H1 (cell line): ENCODE data around the gene COQ9. TPM values are rescaled to one million over a fixed set of nuclear protein-coding genes. Genes with fewer than 3 reads are reported as not detected.

Experiments used
- CTCF ChIA-PET: fragments of 300-600 bp; sonication (Branson Sonifier 250); formaldehyde crosslinking; loops from one replicate; lab custom pipeline; 2021; ENCODE audit not compliant: partially characterized antibody; lab: Charles Lee
- POLR2A ChIA-PET: fragments of 300-600 bp; sonication (Branson Sonifier 250); formaldehyde crosslinking; loops from one replicate; lab custom pipeline; 2021; ENCODE audit warnings: inconsistent platforms; ENCODE audit not compliant: partially characterized antibody; lab: Charles Lee
- DNase-seq, 2 experiments: peaks; one replicate each; pipeline versions ENCODE4 v3.0.0 to v3.0.0-alpha.2; 2010 to 2022; ENCODE audit warnings: low spot score in 2 of 2, low read depth in 1 of 2, mixed read lengths in 1 of 2
- FAIRE-seq: peaks from 2 replicates; lab custom pipeline; 2011; peaks lifted over from hg19 to GRCh38; lab: Jason Lieb, UNC
- H2AFZ ChIP-seq: 2 replicates; pipeline ENCODE4 v1.8.1; 2012; ENCODE audit warnings: low read length, inconsistent platforms
- H2AK5ac ChIP-seq: 2 replicates; pipeline ENCODE4 v1.6.1; 2013; ENCODE audit warnings: low read depth, low read length
- H2BK120ac ChIP-seq: replicated peaks from 2 replicates; pipeline ENCODE3; 2013; ENCODE audit warnings: low read depth, low read length, inconsistent platforms
- H2BK12ac ChIP-seq: 2 replicates; pipeline ENCODE4 v1.6.1; 2013; ENCODE audit warnings: low read depth, low read length
- H2BK15ac ChIP-seq: 2 replicates; pipeline ENCODE4 v1.6.1; 2013; ENCODE audit warnings: low read length
- H2BK20ac ChIP-seq: 2 replicates; pipeline ENCODE4 v1.6.1; 2013; ENCODE audit warnings: low read length
- H2BK5ac ChIP-seq: 2 replicates; pipeline ENCODE4 v1.6.1; 2013; ENCODE audit warnings: low read depth, low read length
- H3K14ac ChIP-seq: 2 replicates; pipeline ENCODE4 v1.6.1; 2013; ENCODE audit warnings: inconsistent platforms; ENCODE audit not compliant: insufficient read length
- H3K18ac ChIP-seq: 2 replicates; pipeline ENCODE4 v1.6.1; 2013; ENCODE audit warnings: low read length; ENCODE audit errors: extremely low read depth
- H3K23ac ChIP-seq: 2 replicates; pipeline ENCODE4 v1.6.1; 2013; ENCODE audit warnings: inconsistent platforms; ENCODE audit not compliant: insufficient read length
- H3K23me2 ChIP-seq: 2 replicates; pipeline ENCODE4 v1.6.1; 2013; ENCODE audit warnings: low read depth, low read length
- H3K27ac ChIP-seq: 2 replicates; pipeline ENCODE4 v1.6.1; 2011; ENCODE audit warnings: low read depth, low read length, inconsistent platforms
- H3K27me3 ChIP-seq, 4 experiments: replicated peaks in 1 of 4; 1 replicate in 1 of 4; 2 replicates in 3 of 4; pipeline versions ENCODE4 v1.6.1 to v1.8.1; 2011 to 2013; ENCODE audit warnings: low read length in 3 of 4, mild to moderate bottlenecking in 3 of 4, inconsistent platforms in 2 of 4, mixed read lengths in 2 of 4, moderate library complexity in 1 of 4; ENCODE audit not compliant: control insufficient read depth in 3 of 4, insufficient read depth in 3 of 4; ENCODE audit errors: extremely low read depth in 1 of 4
- H3K36me3 ChIP-seq, 4 experiments: 2 replicates each; pipeline versions ENCODE4 v1.6.1 to v1.8.1; 2011 to 2013; ENCODE audit warnings: mild to moderate bottlenecking in 4 of 4, low read length in 3 of 4, moderate library complexity in 2 of 4, control low read depth in 1 of 4, inconsistent platforms in 1 of 4; ENCODE audit not compliant: insufficient read depth in 4 of 4, control insufficient read depth in 2 of 4
- H3K4ac ChIP-seq: replicated peaks from 2 replicates; pipeline ENCODE3; 2013; ENCODE audit warnings: low read length, low read depth, mixed read lengths, inconsistent platforms; ENCODE audit not compliant: insufficient read length
- H3K4me1 ChIP-seq, 4 experiments: replicated peaks in 1 of 4; 1 replicate in 1 of 4; 2 replicates in 3 of 4; pipeline versions ENCODE4 v1.6.1 to v1.8.1; 2011 to 2013; ENCODE audit warnings: low read length in 3 of 4, inconsistent platforms in 2 of 4, mixed read lengths in 1 of 4; ENCODE audit not compliant: insufficient read depth in 4 of 4, control insufficient read depth in 3 of 4
- H3K4me2 ChIP-seq, 2 experiments: 2 replicates each; pipeline versions ENCODE4 v1.6.1 to v1.8.1; 2011 to 2013; ENCODE audit warnings: low read depth in 2 of 2, low read length in 2 of 2, control low read depth in 1 of 2, inconsistent platforms in 1 of 2, mild to moderate bottlenecking in 1 of 2; ENCODE audit not compliant: insufficient read depth in 1 of 2
- H3K4me3 ChIP-seq, 4 experiments: fragments of 200-600, 300-600 bp in 1 of 4; sonication (generic), shearing (Covaris generic), sonication (Bioruptor Twin) in 1 of 4; 2 replicates each; pipeline versions ENCODE4 v1.5.1 to v1.8.1; 2011 to 2016; ENCODE audit warnings: low read length in 4 of 4, low read depth in 3 of 4, control low read depth in 2 of 4, inconsistent platforms in 2 of 4, mild to moderate bottlenecking in 2 of 4, mixed read lengths in 1 of 4, moderate library complexity in 1 of 4; ENCODE audit not compliant: insufficient read depth in 2 of 4; ENCODE audit errors: extremely low read depth in 1 of 4
- H3K56ac ChIP-seq: replicated peaks from 2 replicates; pipeline ENCODE3; 2013; ENCODE audit warnings: low read depth, mild to moderate bottlenecking, mixed read lengths, low read length, inconsistent platforms; ENCODE audit not compliant: insufficient read length
- H3K79me1 ChIP-seq: 2 replicates; pipeline ENCODE4 v1.6.1; 2013; ENCODE audit warnings: low read depth, low read length, control low read depth
- H3K79me2 ChIP-seq, 2 experiments: 2 replicates each; pipeline versions ENCODE4 v1.6.1 to v1.8.1; 2012 to 2013; ENCODE audit warnings: low read length in 2 of 2, mild to moderate bottlenecking in 2 of 2, inconsistent platforms in 1 of 2; ENCODE audit not compliant: insufficient read depth in 2 of 2, control insufficient read depth in 1 of 2
- H3K9ac ChIP-seq, 4 experiments: replicated peaks in 1 of 4; 1 replicate in 1 of 4; 2 replicates in 3 of 4; pipeline versions ENCODE4 v1.6.1 to v1.8.1; 2011 to 2013; ENCODE audit warnings: low read depth in 3 of 4, low read length in 3 of 4, control low read depth in 2 of 4, mild to moderate bottlenecking in 2 of 4, moderate library complexity in 2 of 4, inconsistent platforms in 1 of 4; ENCODE audit errors: extremely low read depth in 1 of 4
- H3K9me3 ChIP-seq, 2 experiments: 2 replicates each; pipeline versions ENCODE4 v1.6.1 to v1.8.1; 2012 to 2013; ENCODE audit warnings: mild to moderate bottlenecking in 2 of 2, moderate library complexity in 2 of 2, control low read depth in 1 of 2, inconsistent platforms in 1 of 2, low read depth in 1 of 2, low read length in 1 of 2, mixed read lengths in 1 of 2; ENCODE audit not compliant: insufficient read depth in 2 of 2
- H4K20me1 ChIP-seq, 2 experiments: replicated peaks in 1 of 2; 2 replicates each; pipeline versions ENCODE3 to v1.8.1; 2011 to 2013; ENCODE audit warnings: inconsistent platforms in 2 of 2, low read length in 2 of 2, mild to moderate bottlenecking in 1 of 2; ENCODE audit not compliant: insufficient read depth in 2 of 2, control insufficient read depth in 1 of 2
- H4K5ac ChIP-seq: 2 replicates; pipeline ENCODE4 v1.6.1; 2013; ENCODE audit warnings: low read length, low read depth, mixed read lengths, inconsistent platforms; ENCODE audit not compliant: insufficient read length
- H4K8ac ChIP-seq: 2 replicates; pipeline ENCODE4 v1.8.0; 2013; ENCODE audit warnings: mild to moderate bottlenecking, moderate library complexity, low read length, inconsistent platforms; ENCODE audit not compliant: insufficient read depth; ENCODE audit errors: extremely low read depth
- H4K91ac ChIP-seq: replicated peaks from 2 replicates; pipeline ENCODE3; 2013; ENCODE audit warnings: low read length, mixed read lengths, inconsistent platforms; ENCODE audit not compliant: insufficient read length
- BRCA1 ChIP-seq: IDR thresholded peaks from 2 replicates; pipeline ENCODE4 v1.6.1; 2012; ENCODE audit warnings: low read depth, low read length, improper control_type of control experiment
- CHD2 ChIP-seq: IDR thresholded peaks from 2 replicates; pipeline ENCODE4 v1.6.1; 2012; ENCODE audit warnings: low read length, improper control_type of control experiment
- EGR1 ChIP-seq: IDR thresholded peaks from 2 replicates; pipeline ENCODE4 v1.6.1; 2011; ENCODE audit warnings: low read depth, low read length, borderline replicate concordance
- GTF2F1 ChIP-seq: IDR thresholded peaks from 2 replicates; pipeline ENCODE4 v1.6.1; 2012; ENCODE audit warnings: low read depth, low read length, improper control_type of control experiment, borderline replicate concordance
- HDAC6 ChIP-seq: IDR thresholded peaks from one replicate; pipeline ENCODE4 v1.7.1; 2012; ENCODE audit warnings: low read depth, mild to moderate bottlenecking, inconsistent platforms, low read length, moderate library complexity
- KDM4A ChIP-seq: IDR thresholded peaks from one replicate; pipeline ENCODE4 v1.7.1; 2012; ENCODE audit warnings: low read depth, mild to moderate bottlenecking, moderate library complexity, low read length, inconsistent platforms; ENCODE audit not compliant: severe bottlenecking
- NRF1 ChIP-seq: IDR thresholded peaks from 2 replicates; pipeline ENCODE4 v1.6.1; 2011; ENCODE audit warnings: mild to moderate bottlenecking, low read depth, low read length, improper control_type of control experiment
- RNF2 ChIP-seq: fragments of 200-900, 300-1000 bp; sonication (generic); IDR thresholded peaks from 2 replicates; pipeline ENCODE4 v1.7.1; 2016; ENCODE audit warnings: borderline replicate concordance, low read depth, mild to moderate bottlenecking, antibody characterized with exemption, low read length; ENCODE audit not compliant: poor library complexity, severe bottlenecking; ENCODE audit errors: missing control alignments
- SIRT6 ChIP-seq: IDR thresholded peaks from one replicate; pipeline ENCODE4 v1.7.1; 2012; ENCODE audit warnings: low read length, inconsistent platforms
- SIX5 ChIP-seq: IDR thresholded peaks from 2 replicates; pipeline ENCODE4 v1.6.1; 2011; ENCODE audit warnings: mild to moderate bottlenecking, low read depth, low read length
- SRF ChIP-seq: IDR thresholded peaks from 2 replicates; pipeline ENCODE4 v1.6.1; 2011; ENCODE audit warnings: mild to moderate bottlenecking, low read depth, low read length, moderate library complexity
- USF2 ChIP-seq: IDR thresholded peaks from 2 replicates; pipeline ENCODE4 v1.6.1; 2011; ENCODE audit warnings: low read length, improper control_type of control experiment
- ZNF274 ChIP-seq: IDR thresholded peaks from 2 replicates; pipeline ENCODE4 v1.7.0; 2012; ENCODE audit warnings: low read length, borderline replicate concordance; ENCODE audit errors: extremely low read depth
- WGBS, 2 experiments: shearing (Covaris generic) in 1 of 2; methylation state at CpG; one replicate each; pipeline versions ENCODE4 v1.1.6 to v1.1.7; 2013 to 2015; ENCODE audit warnings: low lambda C conversion rate in 2 of 2, mixed read lengths in 2 of 2, inconsistent platforms in 1 of 2, low coverage in 1 of 2, missing lambda C conversion rate in 1 of 2; ENCODE audit not compliant: insufficient replicate concordance in 2 of 2, insufficient coverage in 1 of 2, insufficient read length in 1 of 2; ENCODE audit errors: extremely low coverage in 1 of 2, missing lambda C conversion rate in 1 of 2; 5-methylcytosine and 5-hydroxymethylcytosine counted together
- polyA plus RNA-seq, 7 experiments: library from polyadenylated mRNA; depleted of rRNA in 3 of 7; stranded (reverse) in 5 of 7; unstranded in 2 of 7; fragments of >200 nt in 5 of 7; fragments of 200-250 nt in 2 of 7; gene quantifications; 1 replicate in 5 of 7; 2 replicates in 1 of 7; 4 replicates in 1 of 7; pipeline versions ENCODE4 v1.2.1 to v1.2.3, GENCODE V29; 2011 to 2013; ENCODE audit warnings: missing spikeins in 2 of 7, mixed read lengths in 2 of 7
- total RNA-seq: library from RNA; stranded (reverse); fragmentation: NEBNext Ultra II Directional; extraction: Animal tissue kit (Norgen Biotek cat#: 25700); gene quantifications from 2 replicates; pipeline ENCODE4 v1.2.1, GENCODE V29; 2021

The COQ9 gene
- total and polyA plus RNA-seq, 2 of the 8 experiments (the other 6 are each of a cell fraction or from before 2014, with no cell fraction given), result 33.3 to 60.3 TPM

- H3K14ac ChIP-seq, result no peak overlapping the region
- no peaks in the 10 kb centered on the region for H3K79me2 ChIP-seq
- no peak overlapping the region for H4K91ac ChIP-seq
- FAIRE-seq (no peak), DNase-seq (no peak)
- WGBS, 2 experiments, result 88% methylated on average over 7 of the region's 7 CpGs; no CpG with 5 or more reads in 1 of the 2 experiments
- H3K36me3 ChIP-seq, result peaks cover 9 to 35% (median 27%) of the 10 kb centered on the region in 4 experiments; a peak in 7 of 8 replicates
- H2BK12ac ChIP-seq, result no peak overlapping the region
- no peak overlapping the region for H2BK120ac ChIP-seq
- no peaks in the 10 kb centered on the region for H3K9me3 ChIP-seq
- no peaks in the 10 kb centered on the region for H3K23me2 ChIP-seq
- no peak overlapping the region for H3K4me3 ChIP-seq
- H3K56ac ChIP-seq, result no peak overlapping the region
- no peaks in the 10 kb centered on the region for H3K4me1 ChIP-seq
- no peak overlapping the region for H2BK5ac ChIP-seq
- ChIA-PET POLR2A (interaction anchor here (1.1 to 1.2 kb wide), 2 partner anchors 10 to 20 kb away, joined by 3 to 4 read pairs; partner anchors contain the start of genes CIAPIN1 and COQ9), CTCF (interaction anchor here (1.2 to 19.2 kb wide), 4 partner anchors 8 to 122 kb away, joined by 3 to 513 read pairs (median 12); no protein-coding TSS in a partner anchor)
- H3K79me1 ChIP-seq, result no peaks in the 10 kb centered on the region
- H3K4me2 ChIP-seq, result no peak overlapping the region
- H2BK20ac ChIP-seq, result no peak overlapping the region
- H4K8ac ChIP-seq, result no peak overlapping the region
- H2BK15ac ChIP-seq, result no peak overlapping the region
- H2AK5ac ChIP-seq, result no peak overlapping the region
- no peak overlapping the region for H3K4ac ChIP-seq
- H2AFZ ChIP-seq, result no peak overlapping the region
- H3K27ac ChIP-seq, result no peak overlapping the region
- H3K18ac ChIP-seq, result no peak overlapping the region
- H4K20me1 ChIP-seq, result peaks cover 0 to 2% of the 10 kb centered on the region in 2 experiments
- no peaks in the 10 kb centered on the region for H3K27me3 ChIP-seq
- no peak overlapping the region for H3K23ac ChIP-seq
- no peak overlapping the region for H4K5ac ChIP-seq
- no peak overlapping the region for H3K9ac ChIP-seq
- TF ChIP-seq BRCA1 (no peak), SIRT6 (no peak), ZNF274 (no peak), EGR1 (no peak), SIX5 (no peak), RNF2 (no peak), GTF2F1 (no peak), NRF1 (no peak), KDM4A (no peak), SRF (no peak), HDAC6 (no peak), USF2 (no peak), CHD2 (no peak)
These were observed 20.9 kb upstream of the COQ9 start for GRCh38 chr16:57426356-57426755.
